Calu3 (cell line): ENCODE results near the gene PARP1. TPM values are rescaled to one million over a fixed set of nuclear protein-coding genes. Genes with fewer than 3 reads are reported as not detected.
"Not testable (repeated sequence)": the region's sequence is repeated elsewhere in the genome, so short reads cannot be mapped to it uniquely, and the experiment has no call there.

ENCODE experiments used
- BruUV-seq: library from RNA; stranded (reverse); fragments of 400-500 nt; replicated peaks from 2 replicates; lab custom pipeline; 2021; lab: Mats Ljungman, UMichigan
- CTCF ChIA-PET: fragments of 300-600 bp; sonication (Branson Sonifier 250); formaldehyde crosslinking; loops from one replicate; lab custom pipeline; 2022; ENCODE audit warnings: antibody characterized with exemption; lab: Charles Lee
- DNase-seq: peaks from one replicate; pipeline ENCODE4 v3.0.0; 2022
- H3K27ac Mint-ChIP-seq: one replicate; pipeline ENCODE4 v1.8.0; 2022; ENCODE audit warnings: mixed read lengths; ENCODE audit not compliant: unreplicated experiment
- H3K27me3 Mint-ChIP-seq: one replicate; pipeline ENCODE4 v1.8.0; 2022; ENCODE audit warnings: mixed read lengths; ENCODE audit not compliant: unreplicated experiment
- H3K36me3 Mint-ChIP-seq: one replicate; pipeline ENCODE4 v1.8.0; 2022; ENCODE audit warnings: mild to moderate bottlenecking, moderate library complexity, mixed read lengths; ENCODE audit not compliant: insufficient read depth, unreplicated experiment
- H3K4me1 Mint-ChIP-seq: one replicate; pipeline ENCODE4 v1.8.0; 2022; ENCODE audit warnings: mild to moderate bottlenecking, low read depth, mixed read lengths; ENCODE audit not compliant: unreplicated experiment
- H3K4me3 Mint-ChIP-seq: one replicate; pipeline ENCODE4 v1.8.0; 2022; ENCODE audit warnings: mild to moderate bottlenecking, low read depth, moderate library complexity, mixed read lengths; ENCODE audit not compliant: unreplicated experiment
- H3K9me3 Mint-ChIP-seq: one replicate; pipeline ENCODE4 v1.8.0; 2022; ENCODE audit warnings: low read depth, mixed read lengths; ENCODE audit not compliant: unreplicated experiment
- intact Hi-C: fragments of 100-400 bp; cut with micrococcal nuclease; formaldehyde crosslinking; loops from one replicate; pipeline ENCODE4 v1.10.0; 2022; ENCODE audit not compliant: unreplicated experiment
- total RNA-seq: library from RNA; stranded (reverse); gene quantifications from 2 replicates; pipeline ENCODE4 v1.2.3, GENCODE V29; 2022
- TF ChIP-seq, protein P1 (sequence below): fragments of 200-600 bp; IDR thresholded peaks from one replicate; pipeline ENCODE4 v1.8.0; 2022; ENCODE audit warnings: antibody characterized with exemption; ENCODE audit not compliant: unreplicated experiment

Gene PARP1
- total RNA-seq, 1 experiment from 2014 or later, result 136 TPM

DNA sequence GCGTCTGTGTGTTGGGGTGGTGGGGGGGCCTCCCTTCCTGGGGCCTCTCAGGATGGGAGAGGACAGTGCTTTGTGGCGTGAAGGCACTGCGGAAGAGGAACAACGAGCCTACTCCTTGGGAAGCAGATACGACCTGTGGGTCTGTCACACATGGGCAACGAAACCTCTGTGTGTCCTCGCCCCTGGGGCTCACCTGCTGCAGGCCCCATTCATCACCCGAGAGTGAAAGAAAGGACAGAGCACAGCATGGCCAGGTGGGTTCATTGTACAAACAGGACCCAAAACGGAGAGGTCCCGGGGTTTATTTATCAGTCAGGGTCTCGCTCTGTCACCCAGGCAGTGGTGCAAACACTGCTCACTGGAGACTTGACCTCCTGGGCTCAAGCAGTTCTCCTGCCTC lies 58.8 kb downstream of the PARP1 start:
- intact Hi-C loops, result no loop called here
- CTCF ChIA-PET, result no interaction called here
- TF ChIP-seq, protein P1, sequence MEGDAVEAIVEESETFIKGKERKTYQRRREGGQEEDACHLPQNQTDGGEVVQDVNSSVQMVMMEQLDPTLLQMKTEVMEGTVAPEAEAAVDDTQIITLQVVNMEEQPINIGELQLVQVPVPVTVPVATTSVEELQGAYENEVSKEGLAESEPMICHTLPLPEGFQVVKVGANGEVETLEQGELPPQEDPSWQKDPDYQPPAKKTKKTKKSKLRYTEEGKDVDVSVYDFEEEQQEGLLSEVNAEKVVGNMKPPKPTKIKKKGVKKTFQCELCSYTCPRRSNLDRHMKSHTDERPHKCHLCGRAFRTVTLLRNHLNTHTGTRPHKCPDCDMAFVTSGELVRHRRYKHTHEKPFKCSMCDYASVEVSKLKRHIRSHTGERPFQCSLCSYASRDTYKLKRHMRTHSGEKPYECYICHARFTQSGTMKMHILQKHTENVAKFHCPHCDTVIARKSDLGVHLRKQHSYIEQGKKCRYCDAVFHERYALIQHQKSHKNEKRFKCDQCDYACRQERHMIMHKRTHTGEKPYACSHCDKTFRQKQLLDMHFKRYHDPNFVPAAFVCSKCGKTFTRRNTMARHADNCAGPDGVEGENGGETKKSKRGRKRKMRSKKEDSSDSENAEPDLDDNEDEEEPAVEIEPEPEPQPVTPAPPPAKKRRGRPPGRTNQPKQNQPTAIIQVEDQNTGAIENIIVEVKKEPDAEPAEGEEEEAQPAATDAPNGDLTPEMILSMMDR, result no peak
- no peaks in the 10 kb centered on the region for H3K9me3 Mint-ChIP-seq
- no TSS peak for BruUV-seq
- H3K36me3 Mint-ChIP-seq, result peaks cover 9% of the 10 kb centered on the region
- H3K27ac Mint-ChIP-seq, result no peak overlapping the region
- peaks cover 13% of the 10 kb centered on the region for H3K4me1 Mint-ChIP-seq
- H3K4me3 Mint-ChIP-seq, result no peak overlapping the region
- no peak for DNase-seq
- no peaks in the 10 kb centered on the region for H3K27me3 Mint-ChIP-seq

DNA sequence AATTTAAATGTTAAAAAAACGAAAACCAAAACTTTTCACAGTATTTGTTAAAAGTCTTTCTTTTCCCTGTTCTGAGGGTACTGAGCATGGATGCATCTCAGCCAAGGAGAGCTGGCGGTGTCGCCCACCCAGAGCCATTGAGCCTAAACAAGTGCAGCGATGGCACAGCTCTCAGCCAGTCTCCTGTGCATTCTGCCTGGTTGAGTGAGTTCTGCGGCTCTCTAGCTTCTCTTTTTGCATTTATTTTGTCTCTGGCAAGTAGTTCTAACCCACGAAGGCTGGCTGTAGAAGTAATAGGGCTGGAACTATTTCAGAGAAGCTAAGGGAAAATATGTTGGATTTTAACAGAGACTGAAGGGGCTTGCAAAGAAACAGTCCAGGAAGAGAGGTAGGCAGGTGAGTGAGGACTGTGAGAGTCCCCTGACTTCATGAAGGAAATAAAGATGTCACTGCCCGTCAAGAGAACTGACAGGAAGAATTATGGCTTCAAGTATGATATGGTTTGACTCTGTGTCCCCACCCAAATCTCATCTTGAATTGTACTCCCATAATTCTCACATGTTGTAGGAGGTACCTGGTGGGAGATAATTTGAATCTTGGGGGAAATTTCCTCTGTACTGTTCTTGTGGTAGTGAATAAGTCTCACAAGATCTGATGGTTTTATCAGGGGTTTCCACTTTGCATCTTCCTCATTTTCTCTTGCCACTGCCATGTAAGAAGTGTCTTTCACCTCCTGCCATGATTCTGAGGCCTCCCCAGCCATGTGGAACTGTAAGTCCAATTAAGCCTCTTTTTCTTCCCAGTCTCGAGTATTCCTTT lies 63.2 kb downstream of the PARP1 start:
- intact Hi-C loops, result no loop called here
- peaks cover 3% of the 10 kb centered on the region for H3K9me3 Mint-ChIP-seq
- H3K27me3 Mint-ChIP-seq, result no peaks in the 10 kb centered on the region
- peaks cover 1% of the 10 kb centered on the region for H3K4me1 Mint-ChIP-seq
- BruUV-seq, result no TSS peak
- no peak overlapping the region for H3K27ac Mint-ChIP-seq
- TF ChIP-seq, protein P1, result no peak
- H3K4me3 Mint-ChIP-seq, result no peak overlapping the region
- H3K36me3 Mint-ChIP-seq, result no peaks in the 10 kb centered on the region
- CTCF ChIA-PET, result no interaction called here
- no peak for DNase-seq

DNA sequence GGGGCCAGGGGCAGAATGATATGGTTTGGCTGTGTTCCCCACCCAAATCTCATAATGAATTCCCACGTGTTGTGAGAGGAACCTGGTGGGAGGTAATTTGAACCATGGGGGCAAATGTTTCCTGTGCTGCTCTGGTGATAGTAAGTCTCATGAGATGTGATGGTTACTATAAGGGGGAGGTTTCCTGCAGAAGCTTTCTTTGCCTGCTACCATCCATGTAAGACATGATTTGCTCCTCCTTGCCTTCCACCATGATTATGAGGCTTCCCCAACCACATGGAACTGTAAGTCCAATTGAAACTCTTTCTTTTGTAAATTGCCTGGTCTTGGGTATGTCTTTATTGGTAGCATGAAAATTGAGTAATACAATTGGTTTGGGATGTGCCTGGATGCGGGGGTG lies 65.2 kb downstream of the PARP1 start:
- Mint-ChIP-seq H3K4me3 (no peak overlapping the region), H3K27ac (no peak overlapping the region), H3K4me1 (no peaks in the 10 kb centered on the region), H3K9me3 (peaks cover 3% of the 10 kb centered on the region), H3K27me3 (no peaks in the 10 kb centered on the region), H3K36me3 (no peaks in the 10 kb centered on the region)
- intact Hi-C loops, result no loop called here
- CTCF ChIA-PET, result no interaction called here
- TF ChIP-seq, protein P1, result no peak
- no peak for DNase-seq
- no TSS peak for BruUV-seq

DNA sequence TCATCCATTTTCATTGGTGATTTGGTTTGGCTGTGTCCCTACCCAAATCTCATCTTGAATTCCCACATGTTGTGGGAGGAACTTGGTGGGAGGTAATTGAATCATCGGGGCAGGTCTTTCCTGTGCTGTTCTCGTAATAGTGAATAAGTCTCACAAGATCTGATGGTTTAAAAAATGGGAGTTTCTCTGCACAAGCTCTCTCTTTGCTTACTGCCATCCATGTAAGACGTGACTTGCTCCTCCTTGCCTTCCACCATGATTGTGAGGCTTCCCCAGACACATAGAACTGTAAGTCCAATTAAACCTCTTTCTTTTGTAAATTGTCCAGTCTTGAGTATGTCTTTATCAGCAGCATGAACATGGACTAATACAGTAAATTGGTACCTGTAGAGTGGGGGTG lies 67.8 kb downstream of the PARP1 start:
- DNase-seq, BruUV-seq, H3K27me3 Mint-ChIP-seq, H3K36me3 Mint-ChIP-seq, CTCF ChIA-PET, H3K27ac Mint-ChIP-seq, H3K4me1 Mint-ChIP-seq, intact Hi-C loops, H3K4me3 Mint-ChIP-seq, H3K9me3 Mint-ChIP-seq: not testable (repeated sequence)

DNA sequence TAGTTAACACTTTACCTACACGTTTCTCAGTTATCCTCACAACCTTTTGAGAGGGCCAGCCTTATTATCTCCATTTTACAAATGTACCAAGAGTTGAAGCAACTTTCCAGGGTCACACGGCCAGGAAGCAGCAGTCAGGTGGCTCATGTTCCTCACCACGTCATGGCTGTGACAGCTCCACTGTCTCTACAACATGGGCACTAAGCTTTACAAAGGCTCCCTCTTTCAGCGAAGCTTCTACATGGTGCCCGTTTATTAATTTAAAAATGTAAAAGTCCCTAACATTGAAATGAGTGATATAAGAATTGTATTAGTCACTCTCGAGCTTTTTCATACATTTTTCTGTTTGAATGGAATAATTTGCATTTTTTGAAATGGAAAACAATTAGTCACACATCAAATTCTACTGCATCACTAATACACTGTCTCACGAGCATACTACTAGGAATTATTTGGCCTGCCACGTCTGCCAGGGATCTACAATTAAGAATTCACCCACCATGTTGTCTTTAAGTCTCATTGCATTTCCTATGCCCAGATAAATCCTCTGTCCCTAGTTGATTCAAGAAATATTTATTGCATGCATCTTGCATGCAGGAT lies 70.5 kb downstream of the PARP1 start:
- no peak for DNase-seq
- Mint-ChIP-seq H3K27me3 (no peaks in the 10 kb centered on the region), H3K4me3 (no peak overlapping the region), H3K9me3 (peaks cover 3% of the 10 kb centered on the region), H3K27ac (no peak overlapping the region), H3K4me1 (peaks cover 10% of the 10 kb centered on the region), H3K36me3 (no peaks in the 10 kb centered on the region)
- intact Hi-C loops, result loop anchor here (10.0 kb wide), 1 partner anchor 133 kb away; no protein-coding TSS in a partner anchor
- CTCF ChIA-PET, result no interaction called here
- BruUV-seq, result no TSS peak
- TF ChIP-seq, protein P1, result no peak
